Measurements from ENCODE around the gene MAGEF1.

Gene MAGEF1

DNA sequence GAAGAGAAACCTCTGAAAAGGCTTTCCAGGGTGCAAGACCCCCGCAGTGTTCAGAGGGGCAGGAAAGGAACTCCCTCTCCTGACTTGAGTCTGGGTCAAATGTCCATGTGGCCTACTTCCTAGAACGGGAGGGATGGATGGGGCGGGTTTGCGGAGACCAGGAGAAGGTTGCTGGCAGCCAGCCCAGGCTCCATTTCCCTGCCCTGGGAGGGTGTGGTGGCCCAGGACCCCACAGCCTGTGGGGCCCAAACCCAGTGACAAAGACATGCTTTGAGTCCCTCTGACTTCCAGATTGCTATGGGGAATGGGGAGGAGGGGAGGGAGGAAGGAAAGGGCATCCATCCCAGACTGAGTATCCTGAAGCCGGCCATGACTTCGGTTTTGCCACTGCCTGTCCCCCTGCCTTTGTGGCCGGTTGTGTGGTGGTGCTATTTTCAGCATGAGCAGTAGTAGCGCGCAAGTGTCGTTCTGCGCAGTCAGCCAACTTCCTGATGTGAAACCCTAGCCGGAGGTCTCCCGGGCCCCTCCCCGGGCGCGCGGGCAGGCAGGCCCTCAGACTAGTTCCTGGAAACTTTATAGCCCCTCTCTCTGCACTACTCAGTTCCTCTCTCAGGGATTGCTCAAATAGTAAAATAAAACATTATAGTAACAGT is 24.4 kb downstream of the MAGEF1 start:
- no peaks in the 10 kb centered on the region for H3K27me3 ChIP-seq (ENCODE audit: control insufficient read depth in 1 of 2, insufficient read depth in 2 of 2, low read length in 2 of 2)
- H3K27ac ChIP-seq (ENCODE audit: low read length) = peak overlapping the region; percentile 18
- H3K4me1 ChIP-seq (ENCODE audit: control insufficient read depth, insufficient read depth, low read length) = peaks cover 26% of the 10 kb centered on the region
- H3K36me3 ChIP-seq (ENCODE audit: control insufficient read depth in 2 of 2, insufficient read depth in 2 of 2, low read length in 2 of 2) = no peaks in the 10 kb centered on the region
- no peak overlapping the region for H3K9ac ChIP-seq (ENCODE audit: low read length in 2 of 2)
- H3K9me3 ChIP-seq (ENCODE audit: control insufficient read depth in 2 of 2, low read length in 2 of 2) = no peaks in the 10 kb centered on the region
- peak overlapping the region in 1 of 2 donors; percentile 22 for H3K4me3 ChIP-seq (ENCODE audit: low read length in 2 of 2)

DNA sequence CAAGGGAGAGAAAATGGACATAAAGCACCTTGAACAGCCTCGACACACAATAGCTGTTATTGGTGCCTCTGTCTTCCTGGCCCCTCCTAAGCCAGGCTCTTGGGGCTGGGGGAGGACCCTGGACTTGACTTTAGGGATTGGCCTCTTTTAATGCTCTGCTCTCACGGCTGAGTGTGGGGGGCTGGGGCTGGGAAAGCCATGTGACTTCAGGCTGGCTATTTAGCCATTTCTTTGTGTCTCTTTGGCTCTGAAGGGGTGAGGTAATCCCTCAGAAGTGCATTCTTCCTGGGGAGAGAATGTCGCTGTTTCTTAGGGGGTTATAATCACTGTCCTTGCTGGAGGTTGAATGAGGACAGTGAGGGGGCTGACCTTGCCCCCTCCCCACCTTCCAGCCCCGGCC is 26.2 kb downstream of the MAGEF1 start:
- no peaks in the 10 kb centered on the region for H3K27me3 ChIP-seq (ENCODE audit: control insufficient read depth in 1 of 2, insufficient read depth in 2 of 2, low read length in 2 of 2)
- H3K9ac ChIP-seq (ENCODE audit: low read length in 2 of 2) = no peak overlapping the region
- peaks cover 14% of the 10 kb centered on the region for H3K4me1 ChIP-seq (ENCODE audit: control insufficient read depth, insufficient read depth, low read length)
- no peak overlapping the region for H3K27ac ChIP-seq (ENCODE audit: low read length)
- no peaks in the 10 kb centered on the region for H3K36me3 ChIP-seq (ENCODE audit: control insufficient read depth in 2 of 2, insufficient read depth in 2 of 2, low read length in 2 of 2)
- H3K9me3 ChIP-seq (ENCODE audit: control insufficient read depth in 2 of 2, low read length in 2 of 2) = no peaks in the 10 kb centered on the region
- H3K4me3 ChIP-seq (ENCODE audit: low read length in 2 of 2) = no peak overlapping the region

DNA sequence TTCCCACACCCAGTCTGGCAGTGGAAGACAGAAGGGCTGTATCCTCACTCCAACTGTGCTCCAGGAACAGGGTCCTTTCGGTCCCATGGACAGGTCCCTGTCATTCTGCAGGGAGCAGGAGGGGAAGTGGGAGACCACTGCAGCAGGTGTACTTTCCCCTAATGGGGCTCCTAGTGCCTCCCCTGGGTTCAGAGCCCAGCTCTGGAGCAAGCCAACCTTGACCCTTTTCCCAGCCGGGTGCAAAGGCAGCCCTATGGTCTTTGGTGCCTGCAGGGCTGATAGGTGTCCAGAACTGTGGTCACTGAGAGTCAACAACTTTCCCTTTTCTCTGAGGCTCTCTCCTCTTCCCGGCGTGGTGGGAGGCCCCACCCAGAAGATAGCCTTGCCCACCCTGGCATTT is 26.8 kb downstream of the MAGEF1 start:
- Histone ChIP-seq H3K36me3 (ENCODE audit: control insufficient read depth in 2 of 2, insufficient read depth in 2 of 2, low read length in 2 of 2) (no peaks in the 10 kb centered on the region), H3K4me1 (ENCODE audit: control insufficient read depth, insufficient read depth, low read length) (peaks cover 10% of the 10 kb centered on the region), H3K9me3 (ENCODE audit: control insufficient read depth in 2 of 2, low read length in 2 of 2) (no peaks in the 10 kb centered on the region), H3K27ac (ENCODE audit: low read length) (no peak overlapping the region), H3K9ac (ENCODE audit: low read length in 2 of 2) (no peak overlapping the region), H3K27me3 (ENCODE audit: control insufficient read depth in 1 of 2, insufficient read depth in 2 of 2, low read length in 2 of 2) (no peaks in the 10 kb centered on the region), H3K4me3 (ENCODE audit: low read length in 2 of 2) (no peak overlapping the region)

DNA sequence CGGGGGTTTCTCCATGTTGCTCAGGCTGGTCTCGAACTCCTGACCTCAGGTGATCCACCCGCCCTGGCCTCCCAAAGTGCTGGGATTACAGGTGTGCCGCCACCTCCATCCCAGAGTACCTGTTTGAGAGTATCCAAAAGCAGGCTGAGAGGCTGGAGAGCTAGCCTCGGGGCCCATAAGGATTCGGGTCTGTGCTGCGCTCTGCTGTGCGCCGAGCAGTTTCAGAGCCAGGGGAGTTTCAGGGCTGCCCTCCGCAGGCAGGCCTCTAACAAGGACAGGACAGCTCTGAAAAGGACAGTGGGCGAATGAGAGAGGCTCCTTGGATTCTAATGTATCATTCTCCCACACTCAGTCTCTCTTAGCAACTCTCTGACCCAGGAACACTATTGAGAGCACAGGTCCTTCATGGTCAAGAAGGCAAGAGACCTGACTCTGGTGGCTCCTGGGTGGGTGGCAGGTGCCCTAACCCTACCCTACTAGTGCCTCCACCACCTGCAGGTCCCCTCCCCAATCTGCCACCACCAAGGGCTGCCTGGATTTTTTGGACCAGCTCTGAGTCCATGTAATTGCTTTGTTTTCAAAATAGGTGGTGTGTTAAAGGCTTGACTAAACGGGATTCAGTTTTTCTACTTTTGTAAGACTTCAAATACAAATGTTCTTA is 27.8 kb downstream of the MAGEF1 start:
- Histone ChIP-seq H3K9ac (ENCODE audit: low read length in 2 of 2) (no peak overlapping the region), H3K4me1 (ENCODE audit: control insufficient read depth, insufficient read depth, low read length) (peaks cover 15% of the 10 kb centered on the region), H3K36me3 (ENCODE audit: control insufficient read depth in 2 of 2, insufficient read depth in 2 of 2, low read length in 2 of 2) (no peaks in the 10 kb centered on the region), H3K27ac (ENCODE audit: low read length) (no peak overlapping the region), H3K4me3 (ENCODE audit: low read length in 2 of 2) (no peak overlapping the region), H3K27me3 (ENCODE audit: control insufficient read depth in 1 of 2, insufficient read depth in 2 of 2, low read length in 2 of 2) (no peaks in the 10 kb centered on the region), H3K9me3 (ENCODE audit: control insufficient read depth in 2 of 2, low read length in 2 of 2) (no peaks in the 10 kb centered on the region)

DNA sequence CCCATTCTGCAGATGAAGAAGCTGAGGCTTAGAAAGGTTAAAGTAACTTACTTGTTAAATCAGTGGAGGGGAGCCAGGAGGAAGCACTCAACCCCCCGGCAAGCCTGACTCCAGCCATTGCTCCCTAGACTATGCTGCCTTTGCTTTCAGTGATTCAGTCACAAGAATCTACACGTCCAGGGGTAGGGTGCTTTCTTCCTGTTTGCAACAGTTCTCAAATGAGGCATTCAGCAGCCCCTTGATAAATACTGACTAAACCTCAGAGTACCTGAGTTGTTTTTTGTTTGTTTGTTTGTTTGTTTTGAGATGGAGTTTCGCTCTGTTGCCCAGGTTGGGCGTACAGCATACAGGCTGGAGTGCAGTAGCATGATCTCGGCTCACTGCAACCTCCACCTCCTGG is 28.6 kb downstream of the MAGEF1 start:
- Histone ChIP-seq H3K36me3 (ENCODE audit: control insufficient read depth in 2 of 2, insufficient read depth in 2 of 2, low read length in 2 of 2) (no peaks in the 10 kb centered on the region), H3K4me3 (ENCODE audit: low read length in 2 of 2) (no peak overlapping the region), H3K27ac (ENCODE audit: low read length) (no peak overlapping the region), H3K27me3 (ENCODE audit: control insufficient read depth in 1 of 2, insufficient read depth in 2 of 2, low read length in 2 of 2) (no peaks in the 10 kb centered on the region), H3K9me3 (ENCODE audit: control insufficient read depth in 2 of 2, low read length in 2 of 2) (no peaks in the 10 kb centered on the region), H3K9ac (ENCODE audit: low read length in 2 of 2) (no peak overlapping the region), H3K4me1 (ENCODE audit: control insufficient read depth, insufficient read depth, low read length) (peaks cover 15% of the 10 kb centered on the region)

DNA sequence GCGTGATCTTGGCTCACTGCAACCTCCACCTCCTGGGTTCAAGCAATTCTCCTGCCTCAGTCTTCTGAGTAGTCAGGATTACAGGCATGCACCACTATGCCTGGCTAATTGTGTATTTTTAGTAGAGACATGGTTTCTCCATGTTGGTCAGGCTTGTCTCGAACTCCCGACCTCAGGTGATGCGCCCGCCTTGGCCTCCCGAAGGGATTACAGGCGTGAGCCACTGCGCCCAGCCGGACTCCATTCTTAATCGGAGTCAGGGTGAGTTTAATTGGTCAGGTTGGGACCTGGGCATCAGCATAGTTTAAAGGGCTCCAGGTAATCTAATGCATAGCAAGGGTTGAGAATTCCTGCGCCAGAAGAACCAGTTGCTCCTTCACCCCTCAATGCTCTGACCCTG is 29.2 kb downstream of the MAGEF1 start:
- no peak overlapping the region for H3K9ac ChIP-seq (ENCODE audit: low read length in 2 of 2)
- H3K27ac ChIP-seq (ENCODE audit: low read length) = no peak overlapping the region
- H3K4me1 ChIP-seq (ENCODE audit: control insufficient read depth, insufficient read depth, low read length) = peaks cover 15% of the 10 kb centered on the region
- H3K36me3 ChIP-seq (ENCODE audit: control insufficient read depth in 2 of 2, insufficient read depth in 2 of 2, low read length in 2 of 2) = no peaks in the 10 kb centered on the region
- no peaks in the 10 kb centered on the region for H3K9me3 ChIP-seq (ENCODE audit: control insufficient read depth in 2 of 2, low read length in 2 of 2)
- no peaks in the 10 kb centered on the region for H3K27me3 ChIP-seq (ENCODE audit: control insufficient read depth in 1 of 2, insufficient read depth in 2 of 2, low read length in 2 of 2)
- H3K4me3 ChIP-seq (ENCODE audit: low read length in 2 of 2) = no peak overlapping the region

DNA sequence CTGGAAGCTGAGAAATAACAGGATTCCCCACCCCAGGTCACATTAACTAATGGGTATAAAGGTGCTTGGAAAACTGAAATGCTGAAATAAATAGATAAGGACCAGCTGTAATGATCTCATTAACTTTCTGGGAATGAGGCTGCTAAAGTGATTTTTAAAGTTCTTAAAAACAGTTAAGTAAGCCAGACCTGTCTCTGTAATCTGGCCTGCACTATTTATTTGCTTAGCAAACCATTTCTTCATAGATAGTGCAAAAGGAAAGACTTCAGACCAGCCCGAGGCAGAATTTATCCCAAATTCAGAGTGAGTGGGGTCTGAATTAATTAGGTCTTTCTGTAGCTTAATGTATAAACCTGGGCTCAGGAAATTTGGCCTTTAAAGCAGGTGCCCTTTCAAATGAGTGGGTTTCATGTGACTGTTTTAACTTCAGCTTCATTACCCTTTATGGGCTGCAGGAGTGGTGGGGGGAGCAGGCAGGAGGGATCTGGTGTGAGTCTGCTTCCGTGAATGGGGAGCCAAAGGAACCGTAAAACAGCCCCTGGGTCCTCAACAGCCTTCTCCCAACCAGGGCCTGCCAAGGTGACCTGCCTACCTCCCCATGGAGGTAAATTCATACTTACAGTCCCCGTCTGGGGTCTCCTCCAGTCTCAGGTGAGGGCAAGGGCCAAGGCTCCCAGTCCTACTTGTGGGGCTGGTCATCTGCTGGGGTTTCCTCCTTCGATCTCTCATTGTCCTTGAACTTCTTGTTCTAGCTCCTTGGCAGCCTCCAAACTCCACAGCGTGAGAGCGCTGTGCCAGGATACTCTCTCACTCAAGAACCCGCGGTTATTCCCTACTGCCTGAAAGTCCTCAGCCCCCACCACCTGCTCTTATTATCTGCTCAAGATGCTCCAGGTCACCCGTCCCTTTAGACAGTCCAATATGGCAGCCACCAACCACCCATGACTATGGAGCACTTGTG is 31.2 kb downstream of the MAGEF1 start:
- Histone ChIP-seq H3K4me1 (ENCODE audit: control insufficient read depth, insufficient read depth, low read length) (peaks cover 13% of the 10 kb centered on the region), H3K27ac (ENCODE audit: low read length) (no peak overlapping the region), H3K4me3 (ENCODE audit: low read length in 2 of 2) (no peak overlapping the region), H3K36me3 (ENCODE audit: control insufficient read depth in 2 of 2, insufficient read depth in 2 of 2, low read length in 2 of 2) (no peaks in the 10 kb centered on the region), H3K9ac (ENCODE audit: low read length in 2 of 2) (no peak overlapping the region), H3K27me3 (ENCODE audit: control insufficient read depth in 1 of 2, insufficient read depth in 2 of 2, low read length in 2 of 2) (no peaks in the 10 kb centered on the region), H3K9me3 (ENCODE audit: control insufficient read depth in 2 of 2, low read length in 2 of 2) (no peaks in the 10 kb centered on the region)

DNA sequence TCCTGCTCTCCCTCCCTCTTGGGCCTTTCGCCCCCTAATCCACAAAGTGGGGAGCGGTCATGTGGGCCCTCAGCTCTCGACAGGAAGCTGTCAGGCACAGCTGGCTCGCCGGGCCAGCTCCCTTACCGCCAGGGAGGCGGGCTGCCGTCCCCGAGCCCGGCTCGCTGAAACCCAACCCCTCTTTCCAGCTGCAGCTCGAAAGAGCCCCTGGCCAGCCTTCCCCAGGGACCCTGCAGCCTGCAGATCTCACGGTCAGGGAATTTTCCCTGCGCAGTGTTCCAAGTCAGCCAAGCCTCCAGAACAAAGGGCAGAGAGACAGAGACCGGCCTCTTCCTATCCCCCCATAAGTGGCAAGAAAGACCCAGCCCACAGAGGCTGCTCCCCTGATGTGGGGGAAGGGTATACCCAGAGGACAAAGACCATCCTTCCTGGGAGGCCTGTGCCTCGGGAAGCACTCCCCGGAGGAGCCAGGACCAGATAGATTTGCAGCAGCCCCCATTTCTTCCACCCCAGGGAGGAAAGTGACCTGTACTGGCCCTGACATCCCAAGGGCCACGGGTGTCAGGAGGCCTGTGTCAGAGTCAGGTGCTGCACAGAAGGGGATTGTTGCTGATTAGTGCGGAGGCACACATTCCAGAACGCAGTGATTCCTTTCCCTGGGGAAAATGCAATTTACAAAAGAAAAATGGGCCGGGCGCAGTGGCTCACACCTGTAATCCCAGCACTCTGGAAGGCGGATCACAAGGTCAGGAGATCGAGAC is 32.6 kb downstream of the MAGEF1 start:
- Histone ChIP-seq H3K9me3 (ENCODE audit: control insufficient read depth in 2 of 2, low read length in 2 of 2) (no peaks in the 10 kb centered on the region), H3K4me1 (ENCODE audit: control insufficient read depth, insufficient read depth, low read length) (peaks cover 13% of the 10 kb centered on the region), H3K4me3 (ENCODE audit: low read length in 2 of 2) (no peak overlapping the region), H3K27ac (ENCODE audit: low read length) (no peak overlapping the region), H3K36me3 (ENCODE audit: control insufficient read depth in 2 of 2, insufficient read depth in 2 of 2, low read length in 2 of 2) (no peaks in the 10 kb centered on the region), H3K27me3 (ENCODE audit: control insufficient read depth in 1 of 2, insufficient read depth in 2 of 2, low read length in 2 of 2) (no peaks in the 10 kb centered on the region), H3K9ac (ENCODE audit: low read length in 2 of 2) (no peak overlapping the region)

DNA sequence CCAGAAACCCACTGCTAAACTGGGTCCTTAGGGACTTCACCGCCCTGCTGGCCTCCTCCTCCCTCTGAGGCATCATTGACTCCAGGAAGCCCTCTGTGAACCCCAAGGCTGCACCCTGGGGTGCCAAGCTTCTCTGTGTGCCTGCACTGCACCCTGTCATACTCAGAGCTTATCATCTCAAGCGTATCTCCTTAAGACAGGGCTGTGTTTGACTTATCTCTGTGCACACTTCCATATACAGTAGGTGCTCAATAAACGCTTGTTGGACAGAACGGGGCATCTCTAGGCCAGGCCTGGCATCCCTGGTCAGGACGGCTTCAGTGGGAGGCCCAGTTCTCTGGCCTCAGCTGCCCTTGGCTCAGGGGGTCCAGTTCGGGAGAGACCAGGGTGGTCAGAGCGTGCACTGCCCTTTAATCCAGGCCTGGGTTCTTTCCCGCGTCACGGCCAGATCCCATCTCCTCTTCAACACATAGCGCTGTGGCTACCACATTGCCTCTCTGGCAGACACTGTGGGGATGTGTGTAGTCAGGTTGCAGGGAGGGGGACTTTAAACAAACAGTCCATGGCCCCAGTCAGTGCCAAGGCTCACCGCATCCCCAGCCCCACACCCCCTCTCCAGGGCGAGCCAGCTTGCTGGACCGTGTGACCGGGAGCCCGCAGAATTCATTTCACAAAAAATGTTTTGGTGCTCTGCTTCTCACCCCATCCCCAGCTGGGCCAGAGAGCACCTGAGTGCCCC is 33.4 kb downstream of the MAGEF1 start:
- no peak overlapping the region for H3K9ac ChIP-seq (ENCODE audit: low read length in 2 of 2)
- no peak overlapping the region for H3K27ac ChIP-seq (ENCODE audit: low read length)
- peaks cover 13% of the 10 kb centered on the region for H3K4me1 ChIP-seq (ENCODE audit: control insufficient read depth, insufficient read depth, low read length)
- H3K9me3 ChIP-seq (ENCODE audit: control insufficient read depth in 2 of 2, low read length in 2 of 2) = no peaks in the 10 kb centered on the region
- no peak overlapping the region for H3K4me3 ChIP-seq (ENCODE audit: low read length in 2 of 2)
- H3K36me3 ChIP-seq (ENCODE audit: control insufficient read depth in 2 of 2, insufficient read depth in 2 of 2, low read length in 2 of 2) = no peaks in the 10 kb centered on the region
- no peaks in the 10 kb centered on the region for H3K27me3 ChIP-seq (ENCODE audit: control insufficient read depth in 1 of 2, insufficient read depth in 2 of 2, low read length in 2 of 2)
